ENCODE results near the gene IRX5. TPM values are rescaled to one million over a fixed set of nuclear protein-coding genes. Genes with fewer than 3 reads are reported as not detected.

Gene IRX5
- total RNA-seq, 1 donor from 2014 or later = 23.8 TPM

DNA sequence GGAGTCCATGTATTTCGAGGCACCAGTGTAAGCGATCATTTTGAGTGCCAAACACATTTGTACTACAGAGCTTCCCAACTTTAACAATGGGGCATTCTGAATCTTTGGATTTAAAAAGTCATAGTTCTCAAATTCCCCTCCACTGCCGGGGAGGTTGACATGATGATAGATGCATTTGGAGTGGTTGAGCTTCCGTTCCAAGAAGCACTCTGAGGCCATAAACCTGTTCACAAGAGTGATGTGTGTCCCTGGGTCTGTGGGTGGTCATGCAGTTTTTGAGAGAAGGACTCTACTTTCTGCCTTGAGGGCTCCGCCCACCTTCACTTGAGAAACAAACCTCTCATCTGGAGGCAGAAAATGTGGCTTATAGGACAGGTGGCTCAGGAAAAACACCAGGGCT lies 43.7 kb downstream of the IRX5 start:
- DNase-seq = no peak
- intact Hi-C loops (cut with DNase I) = no loop called here
- H3K27me3 ChIP-seq (ENCODE audit: low read depth) = no peaks in the 10 kb centered on the region
- no peak for TF ChIP-seq CTCF (IDR thresholded peaks at IDR 0.05)
- no peaks in the 10 kb centered on the region for H3K4me1 ChIP-seq
- H3K9me3 ChIP-seq = no peaks in the 10 kb centered on the region
- no peaks in the 10 kb centered on the region for H3K36me3 ChIP-seq
- ATAC-seq = no peak
- H3K27ac ChIP-seq = no peak overlapping the region
- H3K4me3 ChIP-seq = no peak overlapping the region

- H3K4me1 ChIP-seq = no peaks in the 10 kb centered on the region
- H3K27me3 ChIP-seq (ENCODE audit: low read depth) = no peaks in the 10 kb centered on the region
- no peak overlapping the region for H3K4me3 ChIP-seq
- H3K27ac ChIP-seq = no peak overlapping the region
- ATAC-seq (no peak), DNase-seq (no peak)
- no peak for TF ChIP-seq CTCF (IDR thresholded peaks at IDR 0.05)
- no peaks in the 10 kb centered on the region for H3K9me3 ChIP-seq
- intact Hi-C loops (cut with DNase I) = no loop called here
- no peaks in the 10 kb centered on the region for H3K36me3 ChIP-seq
These were observed 46.1 kb downstream of the IRX5 start for GRCh38 chr16:54976651-54977200.

- Histone ChIP-seq H3K36me3 (no peaks in the 10 kb centered on the region), H3K4me1 (no peaks in the 10 kb centered on the region), H3K27me3 (ENCODE audit: low read depth) (no peaks in the 10 kb centered on the region), H3K9me3 (no peaks in the 10 kb centered on the region), H3K27ac (no peak overlapping the region), H3K4me3 (no peak overlapping the region)
- intact Hi-C loops (cut with DNase I) = no loop called here
- no peak for DNase-seq
- no peak for ATAC-seq
- TF ChIP-seq CTCF (IDR thresholded peaks at IDR 0.05) = no peak
These were observed 46.5 kb downstream of the IRX5 start for GRCh38 chr16:54977211-54977610.

- Histone ChIP-seq H3K4me1 (no peaks in the 10 kb centered on the region), H3K27ac (no peak overlapping the region), H3K9me3 (no peaks in the 10 kb centered on the region), H3K27me3 (ENCODE audit: low read depth) (no peaks in the 10 kb centered on the region), H3K36me3 (no peaks in the 10 kb centered on the region), H3K4me3 (no peak overlapping the region)
- TF ChIP-seq CTCF (IDR thresholded peaks at IDR 0.05) = no peak
- ATAC-seq (no peak), DNase-seq (no peak)
- intact Hi-C loops (cut with DNase I) = no loop called here
These were observed 50.2 kb downstream of the IRX5 start for GRCh38 chr16:54980821-54981220.

All from lower lobe of right lung (tissue), 2 donors.